Activated CD4-positive, alpha-beta T cell treated with anti-CD3 and anti-CD28 coated beads, Interleukin-2, Interleukin-6, amounts not matched to agents 100 ng/mL and 50 ng/mL, durations not matched to agents 16 hours and 8 hours (primary cell): Measurements from ENCODE around the gene DCTN2.
"Not testable (repeated sequence)": the region's sequence is repeated elsewhere in the genome, so short reads cannot be mapped to it uniquely, and the experiment has no call there.

ENCODE experiments used
- DNase-seq: peaks from one replicate; pipeline ENCODE4 v3.0.0-alpha.2; 2020

DCTN2 gene

DNA sequence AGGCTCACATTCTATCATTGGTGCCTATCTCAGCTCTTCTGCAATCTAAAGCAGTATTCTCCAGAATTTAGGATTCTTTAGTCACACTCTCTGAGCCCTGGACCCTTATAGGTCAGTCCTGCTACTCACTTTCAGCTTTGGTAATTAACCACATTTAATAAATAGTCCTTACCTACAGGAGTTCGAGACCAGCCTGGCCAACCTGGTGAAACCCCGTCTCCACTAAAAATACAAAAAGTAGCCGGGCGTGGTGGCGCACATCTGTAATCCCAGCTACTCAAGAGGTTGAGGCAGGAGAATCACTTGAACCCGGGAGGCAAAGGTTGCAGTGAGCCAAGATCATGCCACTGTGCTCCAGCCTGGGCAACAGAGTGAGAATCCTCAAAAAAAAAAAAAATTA, 33.3 kb downstream of the DCTN2 start:
- DNase-seq, result not testable (repeated sequence)

DNA sequence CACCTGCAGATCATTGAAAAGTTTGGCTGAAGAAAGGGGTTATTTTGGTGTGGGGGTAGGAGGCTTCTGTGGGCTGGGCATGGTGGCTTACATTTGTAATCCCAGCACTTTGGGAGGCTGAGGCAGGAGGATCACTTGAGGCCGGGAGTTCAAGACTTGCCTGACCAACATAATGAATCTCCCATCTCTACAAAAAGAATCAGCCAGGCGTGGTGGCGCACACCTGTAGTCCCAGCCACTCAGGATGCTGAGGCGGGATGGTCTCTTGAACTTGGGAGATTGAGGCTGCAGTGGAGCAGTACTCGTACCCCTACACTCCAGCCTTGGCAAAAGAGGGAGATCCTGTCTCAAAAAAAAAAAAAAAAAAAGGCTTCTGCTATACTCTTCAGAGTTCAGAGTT, 33.7 kb downstream of the DCTN2 start:
- DNase-seq, result no peak

DNA sequence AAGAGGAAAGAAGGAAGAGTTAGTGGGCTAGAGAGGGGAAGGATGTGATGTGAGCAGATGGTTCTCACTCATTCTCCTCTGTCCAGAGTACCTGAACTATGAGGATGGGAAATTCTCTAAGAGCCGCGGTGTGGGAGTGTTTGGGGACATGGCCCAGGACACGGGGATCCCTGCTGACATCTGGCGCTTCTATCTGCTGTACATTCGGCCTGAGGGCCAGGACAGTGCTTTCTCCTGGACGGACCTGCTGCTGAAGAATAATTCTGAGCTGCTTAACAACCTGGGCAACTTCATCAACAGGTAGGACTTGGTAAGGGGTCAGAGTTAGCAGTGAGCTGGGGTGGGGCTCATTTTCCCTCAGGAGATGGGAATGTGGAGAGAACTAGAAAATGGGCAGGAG, 34.3 kb downstream of the DCTN2 start:
- no peak for DNase-seq

DNA sequence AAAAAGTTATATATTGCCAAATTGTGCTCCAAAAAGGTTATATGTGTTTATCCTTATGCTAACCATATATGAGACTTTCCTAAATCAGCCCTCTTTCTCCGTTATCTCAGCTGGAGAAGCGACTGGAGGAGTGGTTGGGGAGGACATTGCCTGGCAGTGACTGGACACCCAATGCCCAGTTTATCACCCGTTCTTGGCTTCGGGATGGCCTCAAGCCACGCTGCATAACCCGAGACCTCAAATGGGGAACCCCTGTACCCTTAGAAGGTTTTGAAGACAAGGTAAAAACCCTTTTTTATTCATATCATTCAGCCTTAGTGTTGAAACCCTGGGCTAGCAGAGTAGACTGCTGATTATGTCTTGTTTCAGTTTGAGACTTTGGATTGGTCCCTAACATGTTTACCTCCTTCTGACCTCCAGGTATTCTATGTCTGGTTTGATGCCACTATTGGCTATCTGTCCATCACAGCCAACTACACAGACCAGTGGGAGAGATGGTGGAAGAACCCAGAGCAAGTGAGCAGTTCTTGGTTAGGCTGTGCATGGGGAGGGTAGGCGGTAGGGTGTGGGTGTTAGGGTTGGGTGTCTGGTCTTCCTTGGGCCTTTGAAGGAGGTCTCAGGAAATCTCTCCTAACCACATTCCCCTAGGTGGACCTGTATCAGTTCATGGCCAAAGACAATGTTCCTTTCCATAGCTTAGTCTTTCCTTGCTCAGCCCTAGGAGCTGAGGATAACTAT, 35.2 kb downstream of the DCTN2 start:
- no peak for DNase-seq

DNA sequence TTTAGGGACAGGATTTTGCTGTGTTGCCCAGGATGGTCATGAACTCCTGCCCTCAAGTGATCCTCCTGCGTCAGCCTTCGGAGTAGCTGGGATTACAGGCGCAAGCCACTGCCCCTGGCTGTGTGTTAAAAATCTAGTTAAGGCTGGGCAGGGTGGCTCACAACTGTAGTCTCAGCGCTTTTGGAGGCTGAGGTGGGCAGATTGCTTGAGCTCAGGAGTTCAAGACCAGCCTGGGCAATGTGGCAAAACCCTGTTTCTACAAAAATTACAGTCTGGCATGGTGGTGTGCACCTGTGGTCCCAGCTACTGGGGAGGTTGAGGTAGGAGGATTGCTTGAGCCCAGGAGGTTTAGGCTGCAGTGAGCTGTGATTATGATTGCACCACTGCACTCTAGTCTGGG, 35.8 kb downstream of the DCTN2 start:
- no peak for DNase-seq

DNA sequence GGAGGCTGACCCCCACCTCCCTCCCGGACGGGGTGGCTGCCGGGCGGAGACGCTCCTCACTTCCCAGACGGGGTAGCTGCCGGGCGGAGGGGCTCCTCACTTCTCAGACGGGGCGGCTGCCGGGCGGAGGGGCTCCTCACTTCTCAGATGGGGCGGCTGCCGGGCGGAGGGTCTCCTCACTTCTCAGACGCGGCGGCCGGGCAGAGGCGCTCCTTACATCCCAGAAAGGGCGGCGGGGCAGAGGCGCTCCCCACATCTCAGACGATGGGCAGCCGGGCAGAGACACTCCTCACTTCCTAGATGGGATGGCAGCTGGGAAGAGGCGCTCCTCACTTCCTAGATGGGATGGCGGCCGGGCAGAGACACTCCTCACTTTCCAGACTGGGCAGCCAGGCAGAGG, 39.2 kb downstream of the DCTN2 start:
- not testable (repeated sequence) for DNase-seq

DNA sequence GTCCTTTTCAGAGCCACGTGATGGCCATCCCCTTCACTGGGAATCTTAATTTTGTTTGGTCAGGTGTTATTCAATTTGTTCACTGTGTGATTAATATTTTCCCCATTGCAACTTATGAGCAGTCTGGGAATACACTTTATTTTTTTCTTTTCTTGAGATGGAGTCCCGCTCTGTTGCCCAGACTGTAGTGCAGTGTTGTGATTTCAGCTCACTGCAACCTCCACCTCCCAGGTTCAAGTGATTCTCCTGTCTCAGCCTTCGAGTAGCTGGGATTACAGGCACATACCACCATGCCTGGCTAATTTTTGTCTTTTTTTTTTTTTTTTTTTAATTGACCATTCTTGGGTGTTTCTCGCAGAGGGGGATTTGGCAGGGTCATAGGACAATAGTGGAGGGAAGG, 40.5 kb downstream of the DCTN2 start:
- not testable (repeated sequence) for DNase-seq

DNA sequence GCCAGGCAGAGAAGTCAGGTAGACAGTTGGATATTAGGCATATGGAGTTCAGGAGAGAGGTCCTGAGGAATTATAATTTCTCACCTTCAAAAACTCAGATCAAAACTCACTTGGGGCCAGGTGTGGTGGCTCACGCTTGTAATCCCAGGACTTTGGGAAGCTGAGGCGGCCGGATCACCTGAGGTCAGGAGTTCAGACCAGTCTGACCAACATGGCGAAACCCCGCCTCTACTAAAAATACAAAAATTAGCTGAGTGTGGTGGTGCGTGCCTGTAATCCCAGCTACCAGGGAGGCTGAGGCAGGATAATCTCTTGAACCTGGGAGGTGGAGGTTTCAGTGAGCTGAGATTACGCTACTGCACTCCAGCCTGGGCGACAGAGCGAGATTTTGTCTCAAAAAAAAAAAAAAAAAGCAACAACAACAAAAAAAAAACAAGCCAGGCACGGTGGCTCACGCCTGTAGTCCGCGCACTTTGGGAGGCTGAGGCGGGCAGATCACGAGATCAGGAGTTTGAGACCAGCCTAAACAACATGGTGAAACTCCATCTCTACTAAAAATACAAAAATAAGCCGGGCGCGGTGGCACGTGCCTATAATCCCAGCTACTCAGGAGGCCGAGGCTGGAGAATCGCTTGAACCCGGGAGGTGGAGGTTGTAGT, 44.6 kb downstream of the DCTN2 start:
- DNase-seq, result not testable (repeated sequence)

DNA sequence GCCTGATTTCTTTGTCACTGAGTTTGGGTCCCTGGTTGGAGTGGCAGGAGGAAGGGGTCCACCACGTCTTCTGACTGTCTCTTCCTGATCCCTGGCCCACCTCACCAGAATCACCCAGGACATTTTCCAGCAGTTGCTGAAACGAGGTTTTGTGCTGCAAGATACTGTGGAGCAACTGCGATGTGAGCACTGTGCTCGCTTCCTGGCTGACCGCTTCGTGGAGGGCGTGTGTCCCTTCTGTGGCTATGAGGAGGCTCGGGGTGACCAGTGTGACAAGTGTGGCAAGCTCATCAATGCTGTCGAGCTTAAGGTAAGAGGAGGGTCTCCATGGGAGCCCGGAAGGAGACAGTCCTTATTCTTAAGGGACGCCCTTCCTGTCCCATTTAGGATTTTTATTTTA, 46.8 kb downstream of the DCTN2 start:
- DNase-seq, result no peak

DNA sequence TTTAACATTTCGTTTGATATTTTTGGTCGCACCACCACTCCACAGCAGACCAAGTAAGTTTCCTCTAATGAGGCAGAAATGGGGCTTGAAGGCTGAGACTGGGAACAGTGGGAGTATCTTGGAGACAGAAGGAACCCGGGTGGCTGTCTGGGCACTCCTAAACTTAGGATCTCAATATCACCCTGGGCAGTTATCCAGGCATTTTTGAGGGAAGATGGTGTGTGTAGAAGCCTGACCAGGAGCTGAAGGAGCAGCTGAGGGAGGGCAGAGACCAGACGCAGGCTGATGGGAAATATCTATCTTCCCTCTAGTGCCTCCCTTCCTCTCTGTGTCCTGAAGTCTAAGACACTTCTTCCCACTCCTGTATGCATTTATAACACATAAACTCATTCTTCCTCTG, 48.4 kb downstream of the DCTN2 start:
- no peak for DNase-seq

DNA sequence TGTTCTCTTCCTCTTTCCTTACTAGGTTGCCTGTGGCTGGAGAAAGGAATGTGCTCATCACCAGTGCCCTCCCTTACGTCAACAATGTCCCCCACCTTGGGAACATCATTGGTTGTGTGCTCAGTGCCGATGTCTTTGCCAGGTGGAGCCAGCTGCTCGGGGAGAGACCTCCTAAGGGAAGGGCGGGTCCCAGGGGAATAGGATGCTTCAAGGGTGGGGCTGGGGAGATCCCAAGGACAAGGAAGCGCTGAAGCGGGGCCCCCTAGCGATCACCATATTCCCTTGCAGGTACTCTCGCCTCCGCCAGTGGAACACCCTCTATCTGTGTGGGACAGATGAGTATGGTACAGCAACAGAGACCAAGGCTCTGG, 48.9 kb downstream of the DCTN2 start:
- no peak for DNase-seq

DNA sequence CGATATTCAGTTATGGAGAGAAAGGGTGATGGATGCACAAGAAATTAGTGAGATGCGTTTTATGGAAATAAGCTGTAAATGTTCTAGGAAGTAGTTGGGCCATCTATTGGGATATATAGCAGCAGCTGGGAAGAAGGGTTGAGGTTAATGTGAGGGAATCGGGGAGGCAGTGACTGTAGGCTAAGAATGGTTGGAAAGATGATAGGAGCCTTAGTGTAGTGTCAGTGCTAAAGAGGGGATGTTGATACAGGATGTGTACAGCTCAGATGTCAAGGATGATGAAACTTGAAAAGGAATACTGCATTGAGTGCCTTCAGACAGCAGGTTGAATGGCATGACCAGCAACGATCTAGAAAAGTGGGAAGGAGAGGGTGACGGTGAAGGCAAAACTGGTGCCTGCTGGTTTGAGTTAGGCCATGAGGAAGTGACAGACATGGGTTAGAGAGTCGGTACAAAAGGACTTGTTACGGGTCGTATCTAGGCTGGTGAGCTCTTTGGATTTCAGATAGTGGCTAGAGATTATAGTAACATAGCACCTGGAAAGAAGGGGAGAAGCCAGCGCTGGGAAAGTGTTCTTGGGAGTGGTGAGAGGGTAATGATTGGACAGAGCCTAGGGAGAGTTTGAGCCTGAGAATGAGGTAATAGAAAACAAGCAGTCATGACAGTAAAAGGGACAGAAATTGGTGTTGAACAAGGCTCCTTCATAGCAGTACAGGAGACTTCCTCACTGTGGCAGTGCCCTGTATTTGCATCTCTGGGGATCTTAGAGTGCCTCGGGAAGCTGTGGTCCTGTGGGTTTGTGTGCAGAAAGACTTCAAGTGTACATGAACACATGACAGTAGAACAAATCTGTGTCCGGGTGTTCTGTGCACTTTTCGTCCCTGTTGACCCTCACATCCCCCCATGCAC, 49.5 kb downstream of the DCTN2 start:
- DNase-seq, result no peak

DNA sequence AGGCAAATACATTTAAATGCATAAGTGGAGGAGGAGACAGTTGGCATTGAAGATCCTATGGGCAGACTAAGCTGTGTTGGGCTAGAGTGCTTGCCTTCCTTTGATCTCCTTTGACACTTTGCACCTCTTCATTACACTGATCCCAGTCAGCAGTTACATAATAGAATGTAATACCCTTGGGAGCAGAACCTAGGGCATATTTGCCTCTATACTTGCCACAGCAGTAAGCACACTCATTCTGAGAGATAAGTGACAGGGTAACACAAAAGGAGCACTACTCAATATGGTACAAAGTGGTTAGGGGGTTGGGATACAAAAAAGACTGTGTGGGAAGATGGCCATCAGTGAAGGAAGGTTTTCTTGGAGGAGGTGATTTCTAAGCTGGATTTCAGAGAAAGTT, 50.2 kb downstream of the DCTN2 start:
- DNase-seq, result peak; percentile 30

DNA sequence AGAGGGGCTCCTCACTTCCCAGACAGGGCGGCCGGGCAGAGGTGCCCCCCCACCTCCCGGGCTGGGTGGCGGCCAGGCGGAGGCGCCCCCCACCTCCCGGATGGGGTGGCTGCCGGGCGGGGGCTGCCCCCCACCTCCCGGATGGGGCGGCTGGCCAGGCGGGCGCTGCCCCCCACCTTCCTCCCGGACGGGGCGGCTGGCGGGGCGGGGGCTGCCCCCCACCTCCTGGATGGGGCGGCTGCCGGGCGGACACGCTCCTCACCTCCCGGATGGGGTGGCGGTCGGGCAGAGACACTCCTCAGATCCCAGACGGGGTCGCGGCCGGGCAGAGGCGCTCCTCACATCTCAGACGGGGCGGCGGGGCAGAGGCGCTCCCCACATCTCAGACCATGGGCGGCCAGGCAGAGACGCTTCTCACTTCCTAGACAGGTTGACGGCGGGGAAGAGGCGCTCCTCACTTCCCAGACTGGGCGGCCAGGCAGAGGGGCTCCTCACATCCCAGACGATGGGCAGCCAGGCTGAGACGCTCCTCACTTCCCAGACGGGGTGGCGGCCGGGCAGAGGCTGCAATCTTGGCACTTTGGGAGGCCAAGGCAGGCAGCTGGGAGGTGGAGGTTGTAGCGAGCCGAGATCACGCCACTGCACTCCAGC, 51.8 kb downstream of the DCTN2 start:
- DNase-seq, result not testable (repeated sequence)

DNA sequence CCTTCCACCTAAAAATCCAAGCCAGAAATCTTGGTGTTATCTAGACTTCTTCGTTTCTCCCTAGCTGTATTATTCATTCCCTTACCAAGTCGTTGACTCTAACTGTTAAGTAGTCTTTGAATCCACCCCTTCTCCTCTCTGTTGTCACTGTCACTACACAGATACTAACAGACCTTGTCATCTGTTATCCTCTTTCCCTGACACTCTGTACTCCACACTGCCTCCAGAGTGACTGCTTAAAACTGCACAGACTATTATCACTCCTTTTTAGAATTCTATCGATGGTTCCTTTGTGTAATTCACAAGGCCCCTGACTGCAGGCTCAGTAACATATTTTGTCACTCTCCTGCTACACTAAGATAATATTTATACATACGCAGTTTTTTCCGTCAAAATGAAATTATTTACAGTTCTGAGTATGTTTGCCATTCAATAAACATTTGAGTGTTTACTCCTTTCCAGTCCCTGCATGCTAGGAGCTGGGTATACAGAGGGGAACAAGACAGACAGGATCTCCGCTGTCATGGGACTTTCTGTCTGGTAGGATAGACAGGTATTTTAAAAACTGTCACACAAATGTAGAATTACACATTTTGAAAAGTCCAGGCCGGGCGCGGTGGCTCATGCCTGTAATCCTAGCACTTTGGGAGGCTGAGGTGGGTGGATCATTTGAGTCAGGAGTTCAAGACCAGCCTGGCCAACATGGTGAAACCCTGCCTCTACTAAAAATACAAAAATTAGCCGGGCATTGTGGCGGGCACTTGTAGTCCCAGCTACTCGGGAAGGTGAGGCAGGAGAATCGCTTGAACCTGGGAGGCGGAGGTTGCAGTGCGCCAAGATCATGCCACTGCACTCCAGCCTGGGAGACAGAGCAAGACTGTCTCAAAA, 55.4 kb downstream of the DCTN2 start:
- DNase-seq, result no peak

DNA sequence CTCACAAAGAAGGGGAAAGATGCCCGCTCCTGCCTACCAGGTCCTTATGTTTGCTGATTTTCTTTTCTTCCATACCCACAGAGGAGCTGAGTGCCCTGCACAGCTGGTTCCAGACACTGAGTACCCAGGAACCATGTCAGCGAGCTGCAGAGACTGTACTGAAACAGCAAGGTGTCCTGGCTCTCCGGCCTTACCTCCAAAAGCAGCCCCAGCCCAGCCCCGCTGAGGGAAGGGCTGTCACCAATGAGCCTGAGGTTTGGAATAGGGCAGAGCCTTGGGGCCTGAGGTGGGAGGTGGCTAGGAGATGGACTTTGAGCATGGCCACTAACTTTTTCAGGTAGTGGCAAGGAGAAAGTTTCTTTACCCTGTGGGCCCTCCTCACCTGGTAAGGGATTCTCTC, 56.9 kb downstream of the DCTN2 start:
- DNase-seq, result no peak

DNA sequence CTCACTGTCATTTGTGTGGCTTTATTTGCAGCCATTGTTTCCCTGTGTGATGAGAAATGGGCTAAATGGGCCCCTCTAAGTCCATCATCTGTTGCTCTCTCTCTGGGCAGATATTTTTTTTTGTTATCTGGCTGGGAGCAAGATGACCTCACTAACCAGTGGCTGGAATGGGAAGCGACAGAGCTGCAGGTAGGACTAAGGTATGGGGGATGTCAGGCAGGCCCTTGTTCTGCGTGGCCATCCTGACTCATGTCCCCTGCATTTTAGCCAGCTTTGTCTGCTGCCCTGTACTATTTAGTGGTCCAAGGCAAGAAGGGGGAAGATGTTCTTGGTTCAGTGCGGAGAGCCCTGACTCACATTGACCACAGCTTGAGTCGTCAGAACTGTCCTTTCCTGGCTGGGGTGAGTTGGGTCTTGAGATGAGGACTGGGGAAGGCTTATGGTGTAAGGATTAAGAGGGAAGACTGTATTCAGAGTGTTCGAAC, 57.8 kb downstream of the DCTN2 start:
- DNase-seq, result no peak

DNA sequence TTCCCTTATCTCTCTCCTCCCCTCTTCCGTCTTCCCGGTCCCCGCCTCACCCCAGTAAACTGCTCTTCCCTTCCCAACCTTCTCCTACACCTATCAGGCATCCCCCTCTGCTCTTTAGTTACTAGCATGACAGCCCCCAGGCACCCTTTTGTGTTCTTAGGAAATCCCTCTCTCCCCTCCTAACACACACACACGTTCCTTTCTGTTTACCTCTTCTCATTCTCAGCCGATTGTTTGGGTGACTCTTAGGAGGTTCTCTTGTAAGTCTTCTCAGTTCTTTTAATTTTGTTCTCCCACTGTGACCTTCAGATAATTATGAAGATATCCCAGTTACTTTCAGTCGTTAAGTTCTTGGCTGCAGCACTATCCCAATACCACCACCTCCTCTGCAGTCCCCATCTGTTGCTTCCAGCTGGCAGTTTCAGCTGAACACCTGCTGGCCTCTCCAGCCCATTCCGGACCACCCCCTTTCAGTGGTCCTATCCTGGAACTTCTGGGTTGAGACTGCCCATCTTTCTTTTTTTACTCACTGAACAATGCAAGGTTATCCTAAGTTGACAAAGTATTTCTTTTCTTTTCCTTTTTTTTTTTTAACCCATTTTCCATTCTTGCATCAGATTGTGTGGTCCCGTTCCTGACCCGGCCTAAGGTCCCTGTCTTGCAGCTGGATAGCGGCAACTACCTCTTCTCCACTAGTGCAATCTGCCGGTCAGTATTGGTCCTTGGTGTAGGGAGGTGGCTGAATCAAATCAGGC, 58.4 kb downstream of the DCTN2 start:
- DNase-seq, result no peak

DNA sequence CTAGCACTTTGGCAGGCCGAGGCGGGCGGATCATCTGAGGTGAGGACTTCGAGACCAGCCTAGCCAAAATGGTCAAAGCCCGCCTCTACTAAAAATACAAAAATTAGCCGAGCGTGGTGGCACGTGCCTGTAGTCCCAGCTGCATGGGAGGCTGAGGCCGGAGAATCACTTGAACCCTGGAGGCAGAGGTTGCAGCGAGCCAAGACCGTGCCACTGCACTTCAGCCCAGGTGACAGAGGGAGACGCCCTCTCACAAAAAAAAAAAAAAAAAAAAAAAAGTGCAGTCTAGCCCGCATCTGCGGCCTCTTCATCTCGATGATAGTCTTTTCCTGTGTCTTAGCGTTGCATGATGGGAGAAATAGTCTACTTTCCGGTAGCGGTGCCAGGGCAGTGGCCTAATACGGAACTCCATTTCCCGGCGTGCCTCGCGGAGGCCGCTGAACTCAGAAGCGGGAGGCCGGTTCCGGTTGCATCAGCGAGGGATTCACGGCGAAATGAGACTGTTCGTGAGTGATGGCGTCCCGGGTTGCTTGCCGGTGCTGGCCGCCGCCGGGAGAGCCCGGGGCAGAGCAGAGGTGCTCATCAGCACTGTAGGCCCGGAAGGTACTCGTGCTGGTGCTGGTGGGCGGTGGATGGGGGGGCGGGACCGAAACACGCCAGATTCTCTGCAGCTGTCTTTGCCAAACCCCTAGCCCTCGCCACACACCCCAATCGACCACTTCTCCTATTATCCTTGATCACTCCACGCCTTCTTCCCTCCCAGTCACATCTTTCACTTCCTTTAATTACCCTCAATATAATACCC, 59.2 kb downstream of the DCTN2 start, which contains the start of gene MARS1:
Gene MARS1, plus strand, starts transcription at position 472 of the 805 bp plus-strand sequence. Its CDS starts 23 bp downstream, at position 495.
- peak; percentile 97 for DNase-seq

DNA sequence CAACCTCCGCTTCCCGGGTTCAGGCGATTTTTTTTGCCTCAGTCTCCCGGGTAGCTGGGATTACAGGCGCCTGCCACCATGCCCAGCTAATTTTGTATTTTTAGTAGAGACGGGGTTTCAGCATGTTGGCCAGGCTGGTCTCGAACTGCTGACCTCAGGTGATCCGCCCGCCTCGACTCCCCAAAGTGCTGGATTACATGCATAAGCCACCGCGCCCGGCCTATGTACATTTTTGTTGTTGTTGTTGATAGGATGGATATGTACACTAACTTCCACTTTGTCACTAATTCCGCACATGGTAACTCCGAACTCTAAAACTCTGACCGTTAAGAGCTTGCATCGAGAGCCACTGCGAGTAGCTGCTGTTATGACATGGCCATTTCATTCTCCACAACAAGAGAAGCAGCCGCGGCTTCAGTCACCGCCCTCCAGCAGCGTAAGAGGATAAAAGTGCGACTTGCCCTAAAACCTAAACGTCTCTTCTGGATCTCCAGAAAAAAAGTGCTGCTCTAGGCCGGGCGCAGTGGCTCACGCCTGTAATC, 59.9 kb downstream of the DCTN2 start:
- no peak for DNase-seq
